Islet of Langerhans (tissue), 1 donor: Measurements from ENCODE around the gene PDZD2.
"Not testable (repeated sequence)": the region's sequence is repeated elsewhere in the genome, so short reads cannot be mapped to it uniquely, and the experiment has no call there.

Source experiments
- FAIRE-seq: peaks from one replicate; lab custom pipeline; 2011; peaks lifted over from hg19 to GRCh38; lab: Jason Lieb, UNC

The PDZD2 gene

GRCh38 chr5:31638748-31639418 is at the start of gene PDZD2:
Gene PDZD2, plus strand, starts transcription at chr5:31639131.
- FAIRE-seq: no peak

DNA sequence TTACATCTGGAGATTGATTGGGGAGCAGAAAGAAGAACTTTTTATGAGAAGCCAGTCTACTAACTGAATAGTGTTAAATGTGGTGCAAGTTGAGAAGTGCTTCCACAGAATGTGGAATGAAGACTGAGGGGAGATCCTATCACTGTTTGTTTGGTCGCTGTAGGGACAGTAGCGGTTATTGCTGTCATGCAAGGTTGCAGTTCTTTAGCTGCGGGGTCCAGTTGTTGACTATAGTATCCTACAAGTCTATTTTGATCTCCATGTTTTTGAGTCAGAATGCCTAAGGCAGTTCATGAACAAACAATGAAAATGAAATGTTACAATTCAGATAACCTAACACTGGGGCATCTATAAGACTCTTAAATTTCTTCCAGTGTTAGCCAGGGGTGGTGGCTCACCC is 45.3 kb upstream of the PDZD2 start:
- no peak for FAIRE-seq

DNA sequence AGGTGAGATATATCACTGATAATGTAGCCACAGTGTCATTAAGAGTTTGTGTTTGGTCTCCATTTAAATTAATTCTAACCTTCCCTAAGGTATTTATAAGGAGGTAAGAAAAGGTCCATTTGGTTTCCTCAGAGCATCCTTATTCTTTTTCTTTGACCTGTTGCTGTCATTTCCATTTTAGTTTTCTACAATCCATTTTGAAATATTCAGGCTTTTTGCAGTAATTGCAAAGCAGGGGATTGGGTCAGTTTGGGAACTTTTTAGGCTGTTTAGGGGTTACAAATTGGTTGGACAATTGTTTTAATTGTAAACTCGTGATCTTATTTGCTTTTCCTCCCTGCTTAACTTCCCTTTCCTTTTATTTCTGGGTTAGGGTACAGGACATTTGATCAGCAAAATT is 42.6 kb upstream of the PDZD2 start:
- no peak for FAIRE-seq

- no peak for FAIRE-seq
These were observed 40.0 kb upstream of the PDZD2 start for GRCh38 chr5:31598640-31599611.

GRCh38 chr5:31602305-31602704 is 36.6 kb upstream of the PDZD2 start:
- FAIRE-seq: not testable (repeated sequence)

- FAIRE-seq: no peak
These were observed 34.7 kb upstream of the PDZD2 start for GRCh38 chr5:31604240-31604639.

- no peak for FAIRE-seq
These were observed 34.3 kb upstream of the PDZD2 start for GRCh38 chr5:31604644-31605043.

DNA sequence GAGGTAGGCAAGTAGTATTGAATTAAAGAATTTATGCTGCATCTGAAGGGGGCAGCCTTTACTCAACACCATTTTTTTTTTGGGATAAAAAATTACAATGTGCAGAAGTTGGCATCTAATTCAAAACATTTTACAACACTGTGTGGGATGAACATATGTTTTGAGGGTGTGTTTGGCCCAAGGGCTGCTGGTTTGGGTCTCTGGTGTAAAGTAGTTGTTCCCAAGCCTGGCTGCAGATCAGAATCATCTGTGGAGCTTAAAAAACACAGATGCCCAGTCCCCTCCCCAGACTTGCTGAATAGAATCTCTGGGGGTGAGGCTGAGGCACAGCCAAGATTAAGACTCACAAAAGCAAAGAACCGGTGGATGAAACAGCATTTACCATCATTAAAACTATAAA is 33.0 kb upstream of the PDZD2 start:
- no peak for FAIRE-seq

GRCh38 chr5:31607546-31607945 is 31.4 kb upstream of the PDZD2 start:
- no peak for FAIRE-seq

DNA sequence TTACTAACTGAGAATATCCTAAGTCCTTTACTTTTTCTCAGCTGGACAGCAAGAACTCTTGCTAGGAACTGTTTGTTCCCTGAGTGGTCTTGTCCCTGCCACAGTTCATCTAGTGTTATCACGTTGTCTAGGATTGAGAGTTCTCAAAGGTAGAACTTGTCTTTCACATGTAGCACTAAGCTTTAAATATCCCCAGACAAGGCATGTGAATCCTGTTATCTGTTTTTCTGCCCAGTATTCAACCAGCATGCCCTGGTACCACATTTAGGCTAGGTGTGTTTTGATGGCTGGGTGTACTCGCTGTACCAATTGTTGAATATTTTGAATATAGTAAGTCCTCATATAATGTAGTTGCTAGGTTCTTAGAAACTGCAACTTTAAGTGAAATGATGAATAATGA is 27.9 kb upstream of the PDZD2 start:
- FAIRE-seq: no peak

DNA sequence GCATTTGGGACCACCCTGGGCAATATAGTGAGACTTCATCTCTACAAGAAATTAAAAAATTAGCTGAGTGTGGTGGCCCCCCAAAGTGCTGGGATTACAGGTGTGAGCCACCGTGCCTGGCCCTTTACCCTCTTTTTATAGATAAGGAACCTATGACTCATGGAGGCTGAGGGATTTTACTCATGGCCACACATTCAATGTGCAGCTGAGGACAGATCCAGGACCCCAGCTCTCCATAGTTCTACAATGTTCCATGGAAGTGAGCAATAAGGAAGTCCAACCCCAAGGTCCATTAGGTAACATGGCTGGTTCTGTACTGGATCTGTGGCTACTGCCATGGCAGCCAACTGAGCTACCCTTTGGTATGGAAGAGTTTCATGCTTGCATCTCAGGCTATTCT is 25.3 kb upstream of the PDZD2 start:
- no peak for FAIRE-seq

DNA sequence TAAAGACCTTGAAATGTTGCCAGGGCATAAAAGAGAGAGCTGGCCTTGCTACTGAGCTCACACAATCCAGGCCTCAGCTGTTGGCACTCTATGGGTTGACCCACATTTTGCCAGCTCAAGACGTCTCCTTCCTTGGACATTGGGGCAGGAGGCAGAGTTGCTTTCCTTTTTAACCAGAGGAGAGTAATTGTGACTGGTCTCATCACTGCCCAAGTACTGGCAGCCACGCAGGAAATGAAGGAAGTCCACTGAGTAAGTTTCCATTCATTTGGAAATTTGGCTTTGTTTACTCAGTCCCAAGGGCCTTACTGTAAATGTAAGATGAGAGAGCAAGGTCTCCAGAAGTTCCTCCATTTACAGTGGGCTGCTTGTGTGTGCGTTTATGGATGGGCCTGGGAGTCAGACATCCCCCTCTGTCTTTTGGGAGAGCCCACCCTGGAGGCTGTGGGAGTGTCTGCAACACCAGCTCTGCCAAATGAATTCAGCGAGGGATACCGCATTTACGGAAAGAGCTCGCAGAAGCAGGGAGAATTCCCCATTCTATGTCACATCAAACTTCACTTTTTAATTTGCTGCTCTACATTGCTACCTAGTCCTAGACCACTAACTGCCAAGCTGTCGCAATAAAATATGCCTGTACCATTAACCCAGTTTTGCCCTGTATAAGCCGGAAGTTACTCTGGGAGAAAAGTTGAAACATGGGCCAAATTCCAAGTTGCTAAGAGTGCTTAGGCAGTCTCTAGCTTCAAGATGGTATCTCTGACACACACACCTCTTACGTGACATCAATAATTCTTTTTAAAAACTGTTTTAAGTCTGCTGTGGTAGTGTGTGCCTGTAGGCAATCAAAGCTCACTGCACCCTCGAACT is 24.5 kb upstream of the PDZD2 start:
- no peak for FAIRE-seq

DNA sequence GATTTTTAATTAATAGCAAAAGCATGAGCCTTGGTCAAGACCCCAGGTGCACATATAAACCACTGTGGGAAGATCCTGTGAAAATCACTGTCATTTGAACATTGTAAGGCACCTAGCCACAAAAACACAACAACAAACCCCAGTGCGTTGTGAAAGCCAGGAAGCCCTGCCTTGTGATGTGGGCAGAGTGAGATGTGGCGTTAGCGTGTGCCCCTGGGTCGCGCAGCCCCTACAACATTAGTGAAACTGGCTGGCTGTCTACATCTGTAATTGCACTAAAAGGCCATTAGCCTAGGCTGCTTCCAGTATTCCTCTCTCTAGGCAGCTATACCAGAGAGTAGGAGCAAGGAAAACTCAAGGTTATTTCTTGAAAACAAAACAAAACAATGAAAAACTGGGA is 21.1 kb upstream of the PDZD2 start:
- FAIRE-seq: no peak

- no peak for FAIRE-seq
These were observed 18.9 kb upstream of the PDZD2 start for GRCh38 chr5:31620026-31620425.

DNA sequence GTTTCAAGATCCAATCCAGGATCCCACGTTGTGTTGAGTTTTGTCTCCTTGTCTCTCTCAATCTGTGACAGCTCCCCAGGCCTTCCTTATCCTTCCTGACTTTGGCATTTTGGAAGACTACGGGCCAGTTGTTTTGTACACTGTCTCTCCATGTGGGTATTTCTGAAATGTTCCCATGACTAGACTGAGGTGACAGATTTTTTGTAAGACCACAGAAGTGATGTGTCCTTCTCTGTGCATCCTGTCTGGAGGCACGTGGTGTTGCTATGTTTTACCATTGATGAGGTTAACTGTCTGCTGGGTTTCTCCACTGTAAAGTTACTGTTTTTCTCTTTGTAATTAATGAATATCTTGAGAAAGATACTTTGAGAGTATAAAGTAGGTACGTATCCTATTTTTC is 15.7 kb upstream of the PDZD2 start:
- no peak for FAIRE-seq

DNA sequence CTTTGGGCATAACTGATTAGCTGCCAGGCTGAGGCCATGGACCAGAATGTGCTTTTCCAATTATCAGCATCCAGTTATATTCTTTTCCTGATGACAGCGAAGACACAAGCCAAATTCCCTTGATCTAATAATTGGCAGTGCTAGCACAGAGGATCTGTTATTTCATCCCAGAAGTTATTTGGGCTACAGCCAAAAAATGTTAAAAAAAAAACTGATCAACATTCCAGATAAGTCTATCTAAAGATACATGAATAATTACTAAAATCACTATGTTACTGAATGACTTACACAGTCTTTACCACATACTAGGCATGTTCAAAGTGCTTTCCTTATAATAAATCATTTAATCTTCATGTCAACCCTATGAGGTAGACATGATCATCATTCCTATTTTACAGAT is 13.5 kb upstream of the PDZD2 start:
- no peak for FAIRE-seq

DNA sequence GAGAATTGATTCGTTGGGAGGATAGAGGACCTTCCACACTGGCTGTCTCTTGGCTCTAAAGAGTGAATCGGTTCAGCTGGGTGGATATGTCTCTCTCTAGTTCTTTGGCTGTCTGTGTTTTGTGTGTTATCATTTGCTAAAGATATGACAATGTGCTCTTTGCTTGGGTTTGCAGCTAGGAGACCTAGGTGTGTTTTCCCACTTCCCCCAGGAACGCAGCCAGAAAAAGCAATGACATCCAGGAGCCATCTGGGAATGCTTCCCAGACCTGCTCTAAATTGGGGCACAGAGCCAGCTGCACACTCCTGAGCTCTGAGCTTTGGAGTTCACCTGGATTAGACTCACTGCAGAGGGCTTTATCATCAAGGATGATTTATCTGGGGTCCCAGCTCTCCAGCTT is 12.8 kb upstream of the PDZD2 start:
- peak; percentile 93 for FAIRE-seq

- no peak for FAIRE-seq
These were observed 12.2 kb upstream of the PDZD2 start for GRCh38 chr5:31626604-31627234.

DNA sequence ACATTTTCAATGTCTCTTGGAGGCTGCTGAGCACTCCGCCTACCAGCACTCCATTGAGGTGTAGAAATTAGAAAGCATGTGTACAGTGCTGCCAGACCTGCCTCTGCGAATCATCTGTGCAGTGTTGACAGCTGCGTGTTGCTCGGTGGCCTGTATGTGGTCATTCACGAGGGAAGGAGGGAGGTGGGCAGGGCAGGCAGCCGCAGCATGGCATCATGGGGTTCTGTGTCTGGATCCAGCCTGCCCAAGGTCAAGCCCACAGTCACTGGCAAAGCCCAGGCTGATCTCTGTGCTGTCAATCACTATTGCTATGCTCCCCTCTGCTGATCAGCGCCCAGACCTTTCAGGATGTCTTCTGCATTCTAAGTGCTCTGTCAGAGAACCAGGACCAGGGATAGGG is 8.0 kb upstream of the PDZD2 start:
- FAIRE-seq: no peak

DNA sequence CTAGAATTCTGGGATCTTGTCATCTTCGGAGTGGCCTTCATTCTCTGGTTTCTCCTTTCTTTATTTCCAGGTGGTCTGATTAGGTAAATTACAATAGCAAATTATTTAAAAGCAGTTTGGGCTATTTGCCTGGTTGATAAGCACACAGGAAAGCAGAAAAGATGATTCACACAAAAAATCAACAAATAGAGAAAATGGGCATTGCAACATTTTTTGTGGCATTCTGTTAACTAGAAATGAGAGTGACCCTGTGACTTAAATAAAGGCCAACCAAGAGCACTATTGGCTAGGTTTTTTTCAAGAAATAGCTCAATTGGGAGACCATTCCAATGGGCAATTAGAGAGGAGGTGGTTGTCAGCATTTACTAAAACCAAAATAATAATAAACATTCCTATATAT is 6.5 kb upstream of the PDZD2 start:
- FAIRE-seq: no peak

DNA sequence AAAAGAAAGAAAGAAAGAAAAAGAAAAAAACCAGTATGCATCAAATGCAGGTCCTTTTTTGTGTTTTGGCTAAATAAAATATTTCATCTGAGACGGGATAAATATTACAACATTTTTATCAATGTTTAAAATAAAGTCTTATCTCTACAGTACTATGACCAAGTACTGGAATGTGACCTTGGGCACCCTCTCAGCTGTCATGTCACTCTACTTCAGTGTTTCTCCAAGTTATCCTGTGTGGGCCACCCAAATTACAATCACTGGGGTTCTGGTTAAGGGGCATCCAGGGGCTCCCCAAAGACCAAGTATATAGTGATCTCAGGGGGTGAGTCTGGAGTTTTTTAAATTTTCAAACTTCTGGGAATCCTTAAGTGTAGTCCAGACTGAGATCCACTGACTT is 3.5 kb upstream of the PDZD2 start:
- no peak for FAIRE-seq

DNA sequence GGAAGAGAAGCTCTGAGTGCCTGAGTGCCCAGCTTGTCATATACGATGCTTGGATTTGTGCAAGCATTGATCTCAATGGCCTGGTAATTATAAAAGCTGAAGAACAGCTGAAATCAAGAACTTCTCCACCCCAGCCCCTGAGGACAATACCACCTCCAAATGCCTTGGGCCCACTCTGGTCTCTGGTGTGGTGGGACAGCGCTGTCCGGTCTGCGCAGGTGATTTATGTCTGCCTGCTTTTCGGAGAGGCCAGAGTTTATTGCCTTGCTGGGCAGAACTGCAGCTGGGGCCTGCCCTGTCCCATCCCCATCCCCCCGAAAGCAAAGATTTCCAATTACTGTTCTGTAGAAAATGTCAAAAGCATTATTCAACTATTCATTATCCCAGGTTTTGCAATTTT is 1.1 kb upstream of the PDZD2 start:
- no peak for FAIRE-seq
